HG02642 (cell line): ENCODE measurements around the gene PCDH9.

ENCODE experiments used
- ATAC-seq: cut with Tn5 transposase; IDR thresholded peaks from one replicate; pipeline ENCODE4 v1.9.1; 2021; ENCODE audit warnings: mild to moderate bottlenecking; ENCODE audit not compliant: unreplicated experiment, poor library complexity

The PCDH9 gene

GRCh38 chr13:66461021-66461420 lies 769.1 kb downstream of the PCDH9 start:
- ATAC-seq, result no peak

GRCh38 chr13:66459634-66460033 lies 770.5 kb downstream of the PCDH9 start:
- no peak for ATAC-seq

- no peak for ATAC-seq
Observed at GRCh38 chr13:66459143-66459542, 771.0 kb downstream of the PCDH9 start.

- ATAC-seq, result no peak
Observed at GRCh38 chr13:66446413-66446812, 783.7 kb downstream of the PCDH9 start.

- ATAC-seq, result no peak
Observed at GRCh38 chr13:66443926-66444325, 786.2 kb downstream of the PCDH9 start.

GRCh38 chr13:66440938-66441337 lies 789.2 kb downstream of the PCDH9 start:
- no peak for ATAC-seq

- no peak for ATAC-seq
Observed at GRCh38 chr13:66430728-66431127, 799.4 kb downstream of the PCDH9 start.

GRCh38 chr13:66430269-66430668 lies 799.9 kb downstream of the PCDH9 start:
- no peak for ATAC-seq

GRCh38 chr13:66429156-66429555 lies 801.0 kb downstream of the PCDH9 start:
- ATAC-seq, result no peak

GRCh38 chr13:66427458-66427861 lies 802.7 kb downstream of the PCDH9 start:
- ATAC-seq, result no peak

- no peak for ATAC-seq
Observed at GRCh38 chr13:66425741-66426140, 804.4 kb downstream of the PCDH9 start.

- no peak for ATAC-seq
Observed at GRCh38 chr13:66424422-66424821, 805.7 kb downstream of the PCDH9 start.

- ATAC-seq, result no peak
Observed at GRCh38 chr13:66415444-66415843, 814.7 kb downstream of the PCDH9 start.

GRCh38 chr13:66414066-66414800 lies 815.9 kb downstream of the PCDH9 start:
- no peak for ATAC-seq

GRCh38 chr13:66410314-66410713 lies 819.8 kb downstream of the PCDH9 start:
- ATAC-seq, result no peak

- no peak for ATAC-seq
Observed at GRCh38 chr13:66409542-66409941, 820.6 kb downstream of the PCDH9 start.

GRCh38 chr13:66407128-66407527 lies 823.0 kb downstream of the PCDH9 start:
- ATAC-seq, result no peak

GRCh38 chr13:66405908-66406802 lies 824.0 kb downstream of the PCDH9 start:
- ATAC-seq, result no peak

- ATAC-seq, result no peak
Observed at GRCh38 chr13:66402546-66402945, 827.6 kb downstream of the PCDH9 start.

GRCh38 chr13:66402066-66402465 lies 828.1 kb downstream of the PCDH9 start:
- ATAC-seq, result no peak

GRCh38 chr13:66400292-66400691 lies 829.8 kb downstream of the PCDH9 start:
- ATAC-seq, result no peak
